MM.1S (cell line): ENCODE results near the gene HCRTR1.

Source experiments
- DNase-seq: peaks from one replicate; pipeline ENCODE4 v3.0.0-alpha.2; 2015
- H2AFZ ChIP-seq: fragments of 300-600 bp; sonication (generic); 2 replicates; pipeline ENCODE4 v1.6.0; 2016; ENCODE audit warnings: antibody characterized with exemption, low read length
- H3F3A ChIP-seq: fragments of 300-600 bp; sonication (generic); 2 replicates; pipeline ENCODE4 v1.6.1; 2016; ENCODE audit warnings: mild to moderate bottlenecking, antibody characterized with exemption, low read length, moderate library complexity, mixed read lengths; ENCODE audit not compliant: insufficient read depth
- H3K27ac ChIP-seq: fragments of 300-600 bp; sonication (generic); 2 replicates; pipeline ENCODE4 v1.5.1; 2016; ENCODE audit warnings: mild to moderate bottlenecking, low read length
- H3K27me3 ChIP-seq: fragments of 300-600 bp; sonication (generic); replicated peaks from 2 replicates; pipeline ENCODE4 v1.6.0; 2016; ENCODE audit warnings: low read length; ENCODE audit not compliant: insufficient read depth
- H3K36me3 ChIP-seq: fragments of 300-600 bp; sonication (generic); replicated peaks from 2 replicates; pipeline ENCODE4 v1.6.1; 2016; ENCODE audit warnings: mild to moderate bottlenecking, low read length, mixed read lengths; ENCODE audit not compliant: insufficient read depth
- H3K4me1 ChIP-seq: fragments of 300-600 bp; sonication (generic); 2 replicates; pipeline ENCODE4 v1.6.1; 2016; ENCODE audit warnings: low read length, mixed read lengths
- H3K4me2 ChIP-seq: fragments of 300-600 bp; sonication (generic); 2 replicates; pipeline ENCODE4 v1.6.0; 2016; ENCODE audit warnings: low read depth, low read length
- H3K4me3 ChIP-seq: fragments of 300-600 bp; sonication (generic); 2 replicates; pipeline ENCODE4 v1.5.1; 2016; ENCODE audit warnings: low read length, mixed read lengths
- H3K79me2 ChIP-seq: fragments of 300-600 bp; sonication (generic); 2 replicates; pipeline ENCODE4 v1.6.1; 2016; ENCODE audit warnings: mixed run types, low read length, mixed read lengths
- H3K9ac ChIP-seq: fragments of 300-600 bp; sonication (generic); 2 replicates; pipeline ENCODE4 v1.6.1; 2016; ENCODE audit warnings: low read length, mixed read lengths
- H3K9me2 ChIP-seq: fragments of 300-600 bp; sonication (generic); replicated peaks from 2 replicates; pipeline ENCODE4 v1.6.1; 2016; ENCODE audit warnings: mild to moderate bottlenecking, low read length, mixed read lengths; ENCODE audit not compliant: insufficient read depth
- H3K9me3 ChIP-seq: fragments of 300-600 bp; sonication (generic); replicated peaks from 2 replicates; pipeline ENCODE4 v1.6.1; 2016; ENCODE audit warnings: mild to moderate bottlenecking, low read length, mixed read lengths; ENCODE audit not compliant: insufficient read depth
- H4K20me1 ChIP-seq: fragments of 300-600 bp; sonication (generic); 2 replicates; pipeline ENCODE4 v1.6.1; 2016; ENCODE audit warnings: mild to moderate bottlenecking, low read length, moderate library complexity, mixed read lengths; ENCODE audit not compliant: insufficient read depth
- CTCF ChIP-seq: fragments of 300-600 bp; sonication (generic); IDR thresholded peaks from 2 replicates; pipeline ENCODE4 v1.5.1; 2016; ENCODE audit warnings: antibody characterized with exemption, low read length, mixed read lengths
- EZH2 ChIP-seq: fragments of 300-600 bp; sonication (generic); optimal IDR thresholded peaks from 2 replicates; pipeline ENCODE3; 2017; ENCODE audit warnings: low read depth, mild to moderate bottlenecking, antibody characterized with exemption, low read length, mixed read lengths
- EZH2phosphoT487 ChIP-seq: fragments of 300-600 bp; sonication (generic); IDR thresholded peaks from 2 replicates; pipeline ENCODE4 v1.6.1; 2018; ENCODE audit warnings: antibody characterized with exemption, low read length

Gene HCRTR1

DNA sequence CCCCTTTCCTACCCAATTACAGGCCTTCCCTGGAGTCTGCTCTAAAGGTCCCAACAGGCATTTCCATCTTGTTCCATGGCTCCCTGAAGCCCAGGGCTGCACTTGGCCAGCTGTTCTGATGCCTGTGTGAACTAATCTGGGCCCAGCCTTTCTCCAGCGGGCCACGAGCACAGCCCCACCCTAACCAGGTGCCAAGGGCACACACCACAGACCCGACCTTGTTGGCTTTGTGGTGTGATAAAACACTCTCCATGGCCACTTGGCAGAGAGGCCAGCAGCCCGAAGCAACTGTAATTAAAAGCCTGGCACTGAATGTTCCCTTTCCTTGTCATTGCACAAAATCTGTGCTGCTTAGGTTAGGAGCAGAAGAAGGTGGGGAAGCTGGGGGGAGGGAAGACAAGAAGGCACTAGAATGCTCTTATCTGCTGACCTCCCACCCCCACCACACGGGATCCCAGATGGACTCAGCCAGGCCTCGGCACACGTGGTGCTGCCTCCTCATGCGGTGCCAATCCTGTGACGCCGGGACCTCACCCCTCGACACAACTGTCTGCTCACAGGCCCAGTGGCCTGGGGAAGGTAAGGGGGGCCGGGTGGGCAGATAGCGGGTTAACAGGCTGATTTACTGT, 9.9 kb downstream of the HCRTR1 start:
- TF ChIP-seq EZH2 (no peak), CTCF (no peak), EZH2phosphoT487 (no peak)
- Histone ChIP-seq H3K9ac (no peak overlapping the region), H4K20me1 (no peaks in the 10 kb centered on the region), H3K9me3 (no peaks in the 10 kb centered on the region), H3K9me2 (no peaks in the 10 kb centered on the region), H3K4me3 (no peak overlapping the region), H3F3A (no peaks in the 10 kb centered on the region), H3K27ac (no peak overlapping the region), H3K79me2 (no peaks in the 10 kb centered on the region), H3K4me2 (no peak overlapping the region), H3K36me3 (0 out of 2 replicates have a peak, but pooled peaks cover 3% of the 10 kb centered on the region), H2AFZ (no peak overlapping the region), H3K4me1 (no peaks in the 10 kb centered on the region), H3K27me3 (no peaks in the 10 kb centered on the region)
- DNase-seq = no peak

DNA sequence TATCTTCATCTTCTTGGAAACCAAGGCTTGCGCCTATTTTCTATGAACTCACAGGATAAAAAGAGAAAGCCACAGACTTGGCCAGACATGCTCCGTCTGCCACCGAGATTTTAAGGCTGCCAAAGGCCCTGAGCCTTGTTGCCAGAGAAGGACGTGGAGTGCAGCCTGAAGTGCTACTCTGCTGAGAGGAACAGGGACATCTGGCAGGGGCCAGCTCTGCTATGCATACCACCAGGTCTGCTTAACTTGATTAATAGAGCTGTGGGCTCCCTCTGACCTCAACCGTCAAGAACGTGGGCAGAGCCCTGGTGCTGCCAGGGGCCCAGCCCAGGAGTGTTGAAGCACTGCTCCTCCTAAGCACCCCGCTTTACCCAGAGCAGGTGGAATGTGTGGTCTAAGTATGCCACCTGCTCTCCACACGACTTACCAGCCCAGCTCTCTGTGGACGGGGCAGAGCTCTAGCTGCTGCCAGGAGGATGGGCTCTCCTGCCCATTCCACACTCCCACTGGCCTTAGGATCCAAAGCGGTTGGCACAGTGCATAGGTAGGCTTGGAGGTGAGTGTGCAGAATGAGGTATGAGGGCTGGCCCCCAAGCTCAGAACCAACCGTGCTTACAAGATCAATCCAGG, 10.6 kb downstream of the HCRTR1 start:
- H3K9ac ChIP-seq = no peak overlapping the region
- no peaks in the 10 kb centered on the region for H3K4me1 ChIP-seq
- H2AFZ ChIP-seq = no peak overlapping the region
- no peaks in the 10 kb centered on the region for H3F3A ChIP-seq
- H3K27ac ChIP-seq = no peak overlapping the region
- H3K36me3 ChIP-seq = 0 out of 2 replicates have a peak, but pooled peaks cover 3% of the 10 kb centered on the region
- no peak overlapping the region for H3K4me3 ChIP-seq
- no peaks in the 10 kb centered on the region for H4K20me1 ChIP-seq
- H3K27me3 ChIP-seq = no peaks in the 10 kb centered on the region
- TF ChIP-seq EZH2 = no peak
- TF ChIP-seq EZH2phosphoT487 = no peak
- TF ChIP-seq CTCF = no peak
- no peaks in the 10 kb centered on the region for H3K79me2 ChIP-seq
- no peaks in the 10 kb centered on the region for H3K9me3 ChIP-seq
- H3K9me2 ChIP-seq = no peaks in the 10 kb centered on the region
- H3K4me2 ChIP-seq = no peak overlapping the region
- no peak for DNase-seq

GRCh38 chr1:31628931-31629556, 11.6 kb downstream of the HCRTR1 start:
- H2AFZ ChIP-seq = no peak overlapping the region
- no peak overlapping the region for H3K27ac ChIP-seq
- H3F3A ChIP-seq = no peaks in the 10 kb centered on the region
- no peak for DNase-seq
- TF ChIP-seq CTCF = no peak
- TF ChIP-seq EZH2phosphoT487 = no peak
- no peak for TF ChIP-seq EZH2
- H3K4me3 ChIP-seq = no peak overlapping the region
- H3K4me2 ChIP-seq = no peak overlapping the region
- no peak overlapping the region for H3K9ac ChIP-seq
- no peaks in the 10 kb centered on the region for H4K20me1 ChIP-seq
- no peaks in the 10 kb centered on the region for H3K9me3 ChIP-seq
- no peaks in the 10 kb centered on the region for H3K27me3 ChIP-seq
- no peaks in the 10 kb centered on the region for H3K4me1 ChIP-seq
- 0 out of 2 replicates have a peak, but pooled peaks cover 3% of the 10 kb centered on the region for H3K36me3 ChIP-seq
- no peaks in the 10 kb centered on the region for H3K9me2 ChIP-seq
- no peaks in the 10 kb centered on the region for H3K79me2 ChIP-seq
